DOHH2 (cell line): ENCODE data around the gene DDI2.

ENCODE experiments used
- H3F3A ChIP-seq: fragments of 200-600 bp; sonication (generic), shearing (Covaris generic); 2 replicates; pipeline ENCODE4 v1.6.0; 2016; ENCODE audit warnings: antibody characterized with exemption, mild to moderate bottlenecking; ENCODE audit not compliant: control insufficient read depth, insufficient read depth
- H3K27ac ChIP-seq: fragments of 200-600 bp; sonication (generic); 2 replicates; pipeline ENCODE4 v1.5.1; 2014; ENCODE audit warnings: low read depth, mild to moderate bottlenecking, low read length, moderate library complexity
- H3K27me3 ChIP-seq: fragments of 200-600 bp; sonication (generic); 2 replicates; pipeline ENCODE4 v1.6.1; 2014; ENCODE audit warnings: mild to moderate bottlenecking, low read length, mixed read lengths; ENCODE audit not compliant: control insufficient read depth
- H3K36me3 ChIP-seq: fragments of 200-600 bp; sonication (generic); 2 replicates; pipeline ENCODE4 v1.6.1; 2014; ENCODE audit warnings: mild to moderate bottlenecking, low read length, moderate library complexity, mixed read lengths; ENCODE audit not compliant: control insufficient read depth
- H3K4me1 ChIP-seq: fragments of 200-600 bp; sonication (generic); 2 replicates; pipeline ENCODE4 v1.6.1; 2014; ENCODE audit warnings: mild to moderate bottlenecking, low read length, mixed read lengths; ENCODE audit not compliant: control insufficient read depth
- H3K4me2 ChIP-seq: fragments of 200-600 bp; sonication (generic); 2 replicates; pipeline ENCODE4 v1.6.0; 2014; ENCODE audit warnings: mild to moderate bottlenecking, low read length, moderate library complexity
- H3K4me3 ChIP-seq: fragments of 200-600 bp; sonication (generic); 2 replicates; pipeline ENCODE4 v1.5.1; 2014; ENCODE audit warnings: mild to moderate bottlenecking, low read length, mixed read lengths
- H3K79me2 ChIP-seq: fragments of 200-600 bp; sonication (generic); 2 replicates; pipeline ENCODE4 v1.6.1; 2014; ENCODE audit warnings: mild to moderate bottlenecking, low read length, mixed read lengths; ENCODE audit not compliant: control insufficient read depth
- H3K9me2 ChIP-seq: fragments of 200-600 bp; sonication (generic); replicated peaks from 2 replicates; pipeline ENCODE4 v1.6.1; 2014; ENCODE audit warnings: mild to moderate bottlenecking, low read length, mixed read lengths; ENCODE audit not compliant: control insufficient read depth
- H3K9me3 ChIP-seq: fragments of 200-600 bp; sonication (generic); 2 replicates; pipeline ENCODE4 v1.6.1; 2014; ENCODE audit warnings: antibody characterized with exemption, low read length, mixed read lengths; ENCODE audit not compliant: control insufficient read depth, insufficient read depth
- H4K20me1 ChIP-seq: fragments of 200-600 bp; sonication (generic); 2 replicates; pipeline ENCODE4 v1.6.0; 2014; ENCODE audit warnings: low read depth, mild to moderate bottlenecking, antibody characterized with exemption, low read length, moderate library complexity; ENCODE audit not compliant: control insufficient read depth, insufficient read depth
- EZH2phosphoT487 ChIP-seq: fragments of 200-600 bp; sonication (generic); IDR thresholded peaks from 2 replicates; pipeline ENCODE4 v1.6.1; 2017; ENCODE audit warnings: borderline replicate concordance, mild to moderate bottlenecking, antibody characterized with exemption, low read length, moderate library complexity, mixed read lengths
- TF ChIP-seq, protein P1 (sequence below): fragments of 200-600 bp; sonication (generic); IDR thresholded peaks from one replicate; pipeline ENCODE4 v1.5.1; 2014; ENCODE audit warnings: antibody characterized with exemption, mild to moderate bottlenecking, low read depth, low read length; ENCODE audit not compliant: poor library complexity, severe bottlenecking

The DDI2 gene

DNA sequence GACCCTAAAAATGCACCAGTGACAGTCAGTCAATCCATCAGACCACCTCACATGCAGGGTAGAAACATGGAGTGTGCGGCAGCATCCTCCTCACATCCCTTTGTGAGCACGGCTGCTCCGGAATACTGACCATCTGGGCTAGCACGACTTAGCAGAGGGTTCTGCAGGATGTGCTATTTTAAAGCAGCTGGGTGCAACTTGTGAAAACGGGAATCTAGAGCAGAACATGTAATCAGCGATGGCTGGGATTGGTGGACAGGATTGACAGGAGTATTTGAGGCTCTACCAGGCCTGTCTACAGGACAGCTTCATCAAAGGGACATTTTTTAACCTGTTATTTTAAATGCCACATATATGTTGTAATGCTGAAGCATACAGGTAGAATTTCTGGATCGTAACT lies 50.1 kb downstream of the DDI2 start:
- Histone ChIP-seq H3K27ac (no peak overlapping the region), H3K4me3 (no peak overlapping the region), H3K27me3 (no peaks in the 10 kb centered on the region), H3K9me3 (no peaks in the 10 kb centered on the region), H3K9me2 (no peaks in the 10 kb centered on the region), H3K79me2 (no peaks in the 10 kb centered on the region), H3K36me3 (peaks cover 2% of the 10 kb centered on the region), H3F3A (peaks cover 5% of the 10 kb centered on the region; the same call in 1 of the 2 replicates), H3K4me2 (no peak overlapping the region), H4K20me1 (no peaks in the 10 kb centered on the region), H3K4me1 (no peaks in the 10 kb centered on the region)
- no peak for TF ChIP-seq EZH2phosphoT487
- TF ChIP-seq, protein P1, sequence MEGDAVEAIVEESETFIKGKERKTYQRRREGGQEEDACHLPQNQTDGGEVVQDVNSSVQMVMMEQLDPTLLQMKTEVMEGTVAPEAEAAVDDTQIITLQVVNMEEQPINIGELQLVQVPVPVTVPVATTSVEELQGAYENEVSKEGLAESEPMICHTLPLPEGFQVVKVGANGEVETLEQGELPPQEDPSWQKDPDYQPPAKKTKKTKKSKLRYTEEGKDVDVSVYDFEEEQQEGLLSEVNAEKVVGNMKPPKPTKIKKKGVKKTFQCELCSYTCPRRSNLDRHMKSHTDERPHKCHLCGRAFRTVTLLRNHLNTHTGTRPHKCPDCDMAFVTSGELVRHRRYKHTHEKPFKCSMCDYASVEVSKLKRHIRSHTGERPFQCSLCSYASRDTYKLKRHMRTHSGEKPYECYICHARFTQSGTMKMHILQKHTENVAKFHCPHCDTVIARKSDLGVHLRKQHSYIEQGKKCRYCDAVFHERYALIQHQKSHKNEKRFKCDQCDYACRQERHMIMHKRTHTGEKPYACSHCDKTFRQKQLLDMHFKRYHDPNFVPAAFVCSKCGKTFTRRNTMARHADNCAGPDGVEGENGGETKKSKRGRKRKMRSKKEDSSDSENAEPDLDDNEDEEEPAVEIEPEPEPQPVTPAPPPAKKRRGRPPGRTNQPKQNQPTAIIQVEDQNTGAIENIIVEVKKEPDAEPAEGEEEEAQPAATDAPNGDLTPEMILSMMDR = no peak

DNA sequence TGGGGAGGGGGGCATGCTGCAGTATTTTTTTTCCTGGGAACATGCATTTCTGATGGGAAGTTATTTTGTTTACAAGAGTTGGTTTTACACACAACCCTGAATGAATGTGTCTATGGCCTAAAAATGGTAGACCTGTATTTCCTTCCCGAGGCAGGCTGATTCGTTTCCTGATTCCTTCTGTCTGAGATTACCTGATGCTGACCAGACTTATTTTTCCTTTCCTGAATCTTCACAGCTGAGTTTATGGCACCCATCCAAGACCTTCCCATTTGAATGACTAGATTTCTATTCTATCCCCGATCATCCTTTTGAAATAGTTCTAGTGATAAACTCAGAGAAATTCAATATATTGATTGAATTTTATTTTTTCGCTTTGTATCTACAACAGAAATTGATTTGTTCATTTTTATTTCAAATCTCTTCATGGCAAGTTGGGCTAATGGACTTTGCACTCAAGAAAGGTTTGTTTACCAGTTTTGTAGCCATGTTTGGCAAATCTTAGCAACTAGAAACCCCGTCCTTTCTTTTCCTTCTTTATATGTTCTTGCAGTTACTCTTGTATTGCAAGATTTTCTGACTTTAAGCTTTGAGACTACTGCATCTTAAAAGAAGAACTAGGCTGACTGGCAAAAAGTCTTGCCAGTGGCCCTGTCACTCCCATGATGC lies 51.0 kb downstream of the DDI2 start:
- no peak for TF ChIP-seq EZH2phosphoT487
- TF ChIP-seq, protein P1 = no peak
- peaks cover 5% of the 10 kb centered on the region; the same call in 1 of the 2 replicates for H3F3A ChIP-seq
- H3K9me3 ChIP-seq = no peaks in the 10 kb centered on the region
- H3K27ac ChIP-seq = no peak overlapping the region
- H3K27me3 ChIP-seq = no peaks in the 10 kb centered on the region
- no peaks in the 10 kb centered on the region for H3K4me1 ChIP-seq
- H3K36me3 ChIP-seq = no peaks in the 10 kb centered on the region
- no peaks in the 10 kb centered on the region for H3K79me2 ChIP-seq
- no peaks in the 10 kb centered on the region for H3K9me2 ChIP-seq
- no peak overlapping the region for H3K4me2 ChIP-seq
- H4K20me1 ChIP-seq = no peaks in the 10 kb centered on the region
- H3K4me3 ChIP-seq = no peak overlapping the region

DNA sequence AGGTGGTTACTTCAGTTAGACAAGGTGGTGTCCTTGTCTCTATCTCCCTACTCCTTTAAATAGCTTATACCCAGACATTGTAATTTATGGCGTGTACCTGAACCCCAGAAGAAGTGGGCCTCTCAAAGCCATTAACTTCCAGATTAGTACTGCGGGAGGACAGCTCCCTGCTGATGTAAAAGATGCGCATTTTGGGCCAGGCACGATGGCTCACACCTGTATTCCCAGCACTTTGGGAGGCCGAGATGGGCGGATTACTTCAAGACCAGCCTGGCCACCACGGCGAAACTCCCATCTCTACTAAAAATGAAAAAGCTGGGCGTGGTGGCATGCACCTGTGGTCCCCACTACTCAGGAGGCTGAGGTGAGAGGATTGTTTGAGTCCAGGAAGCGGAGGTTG lies 51.8 kb downstream of the DDI2 start:
- no peaks in the 10 kb centered on the region for H3K36me3 ChIP-seq
- H3K4me3 ChIP-seq = no peak overlapping the region
- no peaks in the 10 kb centered on the region for H3K27me3 ChIP-seq

More for the DNA sequence above, 51.8 kb downstream of the DDI2 start:
- H4K20me1 ChIP-seq = no peaks in the 10 kb centered on the region
- no peak for TF ChIP-seq EZH2phosphoT487
- TF ChIP-seq, protein P1 = no peak
- no peaks in the 10 kb centered on the region for H3K9me3 ChIP-seq
- no peaks in the 10 kb centered on the region for H3K4me1 ChIP-seq
- H3K27ac ChIP-seq = no peak overlapping the region
- H3K9me2 ChIP-seq = no peaks in the 10 kb centered on the region
- H3K79me2 ChIP-seq = no peaks in the 10 kb centered on the region
- H3K4me2 ChIP-seq = no peak overlapping the region
- peaks cover 5% of the 10 kb centered on the region; the same call in 1 of the 2 replicates for H3F3A ChIP-seq
